22Rv1 (cell line): ENCODE data around the gene SUPV3L1.

ENCODE experiments used
- CTCF ChIP-seq: fragments of 450-650 bp; IDR thresholded peaks from 2 replicates; pipeline ENCODE4 v1.5.1; 2017; ENCODE audit warnings: mild to moderate bottlenecking
- ZFX ChIP-seq: fragments of 450-650 bp; IDR thresholded peaks from 2 replicates; pipeline ENCODE4 v1.6.1; 2017; ENCODE audit warnings: antibody characterized with exemption, borderline replicate concordance

GRCh38 chr10:69211524-69211923, 31.5 kb downstream of the SUPV3L1 start:
- TF ChIP-seq CTCF (no peak), ZFX (no peak)
